ENCODE results near the gene MPRIP.

MPRIP gene

DNA sequence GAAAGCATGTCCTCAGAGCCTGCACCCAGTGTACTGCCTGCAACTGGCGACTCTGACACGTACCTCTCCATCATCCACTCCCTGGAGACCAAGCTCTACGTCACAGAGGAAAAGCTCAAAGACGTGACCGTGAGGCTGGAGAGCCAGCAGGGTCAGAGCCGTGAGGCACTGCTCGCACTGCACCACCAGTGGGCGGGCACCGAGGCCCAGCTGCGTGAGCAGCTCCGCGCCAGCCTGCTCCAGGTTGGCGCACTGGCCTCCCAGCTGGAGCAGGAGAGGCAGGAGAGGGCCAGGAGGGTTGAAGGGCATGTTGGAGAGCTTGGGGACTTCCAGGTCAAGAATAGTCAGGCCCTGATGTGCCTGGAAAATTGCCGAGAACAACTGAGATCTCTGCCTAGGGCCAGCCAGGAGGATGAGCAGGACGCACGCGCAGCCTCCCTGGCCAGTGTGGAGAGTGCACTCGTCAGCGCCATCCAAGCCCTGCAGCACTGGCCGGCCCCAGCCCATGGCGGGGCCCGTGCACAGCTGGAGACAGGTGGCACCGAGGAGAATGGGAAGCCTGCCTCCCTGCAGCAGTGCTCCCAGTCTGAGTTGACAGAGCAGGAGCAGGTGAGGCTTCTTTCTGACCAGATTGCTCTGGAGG is 123.5 kb downstream of the MPRIP start:
- H3K4me2 ChIP-seq (ENCODE audit: low read length) = no peak overlapping the region
- H4K5ac ChIP-seq (ENCODE audit: low read length) = no peak overlapping the region
- H3K27ac ChIP-seq (ENCODE audit: low read depth, low read length) = no peak overlapping the region
- DNase-seq = no peak
- H3K79me1 ChIP-seq (ENCODE audit: low read length) = no peaks in the 10 kb centered on the region
- no CpG with 5 or more reads among the region's 23 CpGs for WGBS (ENCODE audit: extremely low coverage, insufficient coverage, low lambda C conversion rate)
- H2BK5ac ChIP-seq (ENCODE audit: low read length) = no peak overlapping the region
- no peak overlapping the region for H3K4me3 ChIP-seq (ENCODE audit: low read length)
- no peak overlapping the region for H3K9ac ChIP-seq (ENCODE audit: low read length)
- H2BK15ac ChIP-seq (replicated peaks; ENCODE audit: low read depth) = no peak overlapping the region
- H4K8ac ChIP-seq (ENCODE audit: low read depth, low read length) = no peak overlapping the region
- H3K23ac ChIP-seq (ENCODE audit: low read length) = no peak overlapping the region
- no peak overlapping the region for H2BK120ac ChIP-seq (ENCODE audit: low read depth, low read length)
- no peaks in the 10 kb centered on the region for H3K4me1 ChIP-seq (ENCODE audit: control insufficient read depth, low read depth, low read length)
- no peak overlapping the region for H3K4ac ChIP-seq (ENCODE audit: low read depth, low read length)
- no peak overlapping the region for H3K18ac ChIP-seq (ENCODE audit: low read length)
- no peaks in the 10 kb centered on the region for H3K36me3 ChIP-seq (ENCODE audit: control insufficient read depth, insufficient read depth, low read length)
- H2AK5ac ChIP-seq (ENCODE audit: low read length) = no peak overlapping the region
- H3K27me3 ChIP-seq (ENCODE audit: insufficient read depth, low read length, poor library complexity) = no peaks in the 10 kb centered on the region
- no peaks in the 10 kb centered on the region for H3K79me2 ChIP-seq (ENCODE audit: control insufficient read depth, insufficient read depth, low read length)
- H3K56ac ChIP-seq (ENCODE audit: low read length) = no peak overlapping the region

DNA sequence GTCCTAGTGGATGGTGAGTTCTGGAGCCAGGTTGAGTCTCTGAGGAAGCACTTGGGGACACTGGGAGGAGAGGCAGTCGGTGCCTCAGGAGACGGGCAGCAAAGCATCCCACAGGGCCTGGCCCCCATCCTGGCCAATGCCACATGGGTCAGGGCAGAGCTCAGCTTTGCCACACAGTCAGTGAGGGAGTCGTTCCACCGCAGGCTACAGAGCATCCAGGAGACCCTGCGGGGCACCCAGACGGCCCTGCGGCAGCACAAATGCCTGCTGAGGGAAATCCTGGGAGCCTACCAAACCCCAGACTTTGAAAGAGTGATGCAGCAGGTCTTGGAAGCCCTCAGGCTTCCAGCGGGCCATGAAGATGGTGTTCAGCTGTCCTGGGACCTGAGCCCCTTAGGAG is 124.2 kb downstream of the MPRIP start:
- Histone ChIP-seq H3K4me1 (ENCODE audit: control insufficient read depth, low read depth, low read length) (no peaks in the 10 kb centered on the region), H4K8ac (ENCODE audit: low read depth, low read length) (no peak overlapping the region), H3K36me3 (ENCODE audit: control insufficient read depth, insufficient read depth, low read length) (no peaks in the 10 kb centered on the region), H3K18ac (ENCODE audit: low read length) (no peak overlapping the region), H3K9ac (ENCODE audit: low read length) (no peak overlapping the region), H3K4ac (ENCODE audit: low read depth, low read length) (no peak overlapping the region), H3K79me1 (ENCODE audit: low read length) (no peaks in the 10 kb centered on the region), H4K5ac (ENCODE audit: low read length) (no peak overlapping the region), H2BK5ac (ENCODE audit: low read length) (no peak overlapping the region), H2BK15ac (replicated peaks; ENCODE audit: low read depth) (no peak overlapping the region), H3K27ac (ENCODE audit: low read depth, low read length) (no peak overlapping the region), H2BK120ac (ENCODE audit: low read depth, low read length) (no peak overlapping the region), H3K56ac (ENCODE audit: low read length) (no peak overlapping the region), H3K23ac (ENCODE audit: low read length) (no peak overlapping the region), H3K4me3 (ENCODE audit: low read length) (no peak overlapping the region), H3K27me3 (ENCODE audit: insufficient read depth, low read length, poor library complexity) (no peaks in the 10 kb centered on the region), H2AK5ac (ENCODE audit: low read length) (no peak overlapping the region), H3K4me2 (ENCODE audit: low read length) (no peak overlapping the region), H3K79me2 (ENCODE audit: control insufficient read depth, insufficient read depth, low read length) (no peaks in the 10 kb centered on the region)
- no peak for DNase-seq
- WGBS (ENCODE audit: extremely low coverage, insufficient coverage, low lambda C conversion rate) = no CpG with 5 or more reads among the region's 8 CpGs

DNA sequence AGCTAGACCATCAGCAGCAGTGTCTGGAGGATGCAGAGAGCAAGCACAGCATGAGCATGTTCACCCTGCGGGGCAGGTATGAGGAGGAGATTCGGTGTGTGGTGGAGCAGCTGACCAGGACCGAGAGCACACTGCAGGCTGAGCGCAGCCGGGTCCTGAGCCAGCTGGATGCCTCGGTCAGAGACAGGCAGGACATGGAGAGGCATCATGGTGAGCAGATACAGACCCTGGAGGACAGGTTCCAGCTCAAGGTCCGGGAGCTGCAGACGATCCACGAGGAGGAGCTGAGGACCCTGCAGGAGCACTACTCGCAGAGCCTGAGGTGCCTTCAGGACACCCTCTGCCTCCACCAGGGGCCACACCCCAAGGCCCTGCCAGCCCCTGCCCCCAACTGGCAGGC is 125.1 kb downstream of the MPRIP start:
- Histone ChIP-seq H3K36me3 (ENCODE audit: control insufficient read depth, insufficient read depth, low read length) (peaks cover 1% of the 10 kb centered on the region), H2AK5ac (ENCODE audit: low read length) (no peak overlapping the region)

DNA sequence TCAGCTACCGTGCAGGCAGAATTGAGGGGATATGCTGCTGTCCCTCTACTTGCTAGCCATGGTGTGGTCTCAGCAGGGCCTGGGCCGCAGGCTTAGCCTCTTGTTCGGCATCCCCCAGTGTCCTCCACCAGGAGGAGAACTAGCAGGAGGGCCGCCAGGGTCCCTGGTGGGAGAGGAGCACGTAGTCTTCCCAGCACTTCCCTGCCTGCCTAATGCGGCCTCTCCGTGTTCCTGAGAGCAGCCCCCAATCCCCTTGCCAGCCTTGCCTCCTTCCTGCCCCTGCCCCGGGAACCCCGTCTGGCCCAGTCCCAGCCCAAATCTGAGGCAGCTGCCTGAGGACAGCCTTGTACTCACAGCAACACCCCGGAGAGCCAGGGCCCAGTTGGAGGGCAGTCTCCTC is 125.7 kb downstream of the MPRIP start:
- no CpG with 5 or more reads among the region's 10 CpGs for WGBS (ENCODE audit: extremely low coverage, insufficient coverage, low lambda C conversion rate)
- Histone ChIP-seq H3K4me2 (ENCODE audit: low read length) (no peak overlapping the region), H3K27ac (ENCODE audit: low read depth, low read length) (no peak overlapping the region), H3K27me3 (ENCODE audit: insufficient read depth, low read length, poor library complexity) (no peaks in the 10 kb centered on the region), H3K18ac (ENCODE audit: low read length) (no peak overlapping the region), H2AK5ac (ENCODE audit: low read length) (no peak overlapping the region), H3K4ac (ENCODE audit: low read depth, low read length) (no peak overlapping the region), H2BK120ac (ENCODE audit: low read depth, low read length) (no peak overlapping the region), H3K23ac (ENCODE audit: low read length) (no peak overlapping the region), H3K36me3 (ENCODE audit: control insufficient read depth, insufficient read depth, low read length) (peaks cover 1% of the 10 kb centered on the region), H3K79me2 (ENCODE audit: control insufficient read depth, insufficient read depth, low read length) (no peaks in the 10 kb centered on the region), H4K5ac (ENCODE audit: low read length) (no peak overlapping the region), H2BK15ac (replicated peaks; ENCODE audit: low read depth) (no peak overlapping the region), H3K4me3 (ENCODE audit: low read length) (no peak overlapping the region), H3K9ac (ENCODE audit: low read length) (no peak overlapping the region), H3K56ac (ENCODE audit: low read length) (no peak overlapping the region), H2BK5ac (ENCODE audit: low read length) (no peak overlapping the region), H3K79me1 (ENCODE audit: low read length) (no peaks in the 10 kb centered on the region), H3K4me1 (ENCODE audit: control insufficient read depth, low read depth, low read length) (no peaks in the 10 kb centered on the region), H4K8ac (ENCODE audit: low read depth, low read length) (no peak overlapping the region)
- no peak for DNase-seq

More for the DNA sequence above, 125.1 kb downstream of the MPRIP start:
- Histone ChIP-seq H3K4ac (ENCODE audit: low read depth, low read length) (no peak overlapping the region), H3K27ac (ENCODE audit: low read depth, low read length) (no peak overlapping the region), H3K4me1 (ENCODE audit: control insufficient read depth, low read depth, low read length) (no peaks in the 10 kb centered on the region), H2BK5ac (ENCODE audit: low read length) (no peak overlapping the region), H3K23ac (ENCODE audit: low read length) (no peak overlapping the region), H3K9ac (ENCODE audit: low read length) (no peak overlapping the region), H3K27me3 (ENCODE audit: insufficient read depth, low read length, poor library complexity) (no peaks in the 10 kb centered on the region), H3K4me3 (ENCODE audit: low read length) (no peak overlapping the region), H2BK15ac (replicated peaks; ENCODE audit: low read depth) (no peak overlapping the region), H3K79me1 (ENCODE audit: low read length) (no peaks in the 10 kb centered on the region), H3K79me2 (ENCODE audit: control insufficient read depth, insufficient read depth, low read length) (no peaks in the 10 kb centered on the region), H4K8ac (ENCODE audit: low read depth, low read length) (no peak overlapping the region), H3K4me2 (ENCODE audit: low read length) (no peak overlapping the region), H2BK120ac (ENCODE audit: low read depth, low read length) (no peak overlapping the region), H3K18ac (ENCODE audit: low read length) (no peak overlapping the region), H4K5ac (ENCODE audit: low read length) (no peak overlapping the region), H3K56ac (ENCODE audit: low read length) (no peak overlapping the region)
- no CpG with 5 or more reads among the region's 10 CpGs for whole genome bisulfite sequencing (ENCODE audit: extremely low coverage, insufficient coverage, low lambda C conversion rate)
- no peak for DNase-seq

DNA sequence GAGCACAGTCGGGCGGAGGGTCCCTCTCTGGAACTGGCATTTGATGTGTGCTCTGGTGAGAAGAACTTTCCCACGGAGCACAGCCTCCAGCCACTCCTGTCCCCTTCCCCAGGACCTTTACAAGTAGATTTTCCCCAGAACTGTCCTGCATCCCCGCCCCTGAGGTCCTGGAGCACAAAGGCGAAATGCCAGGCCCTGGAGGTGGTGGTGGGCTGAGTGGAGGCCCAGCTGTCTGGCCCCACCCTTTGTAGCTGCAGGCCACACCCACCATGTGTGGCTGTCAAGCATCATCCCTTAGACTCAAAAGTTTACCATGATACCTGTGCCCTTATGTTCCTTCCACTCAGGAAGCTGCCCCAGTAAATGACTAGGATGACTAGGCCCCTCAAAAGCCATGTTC is 126.1 kb downstream of the MPRIP start:
- Histone ChIP-seq H2BK5ac (ENCODE audit: low read length) (no peak overlapping the region), H3K23ac (ENCODE audit: low read length) (no peak overlapping the region), H3K9ac (ENCODE audit: low read length) (no peak overlapping the region), H2AK5ac (ENCODE audit: low read length) (no peak overlapping the region), H3K4me2 (ENCODE audit: low read length) (no peak overlapping the region), H2BK15ac (replicated peaks; ENCODE audit: low read depth) (no peak overlapping the region), H3K4me3 (ENCODE audit: low read length) (no peak overlapping the region), H3K36me3 (ENCODE audit: control insufficient read depth, insufficient read depth, low read length) (peaks cover 3% of the 10 kb centered on the region), H3K56ac (ENCODE audit: low read length) (no peak overlapping the region), H3K4ac (ENCODE audit: low read depth, low read length) (no peak overlapping the region), H3K27me3 (ENCODE audit: insufficient read depth, low read length, poor library complexity) (no peaks in the 10 kb centered on the region), H3K79me2 (ENCODE audit: control insufficient read depth, insufficient read depth, low read length) (no peaks in the 10 kb centered on the region), H3K18ac (ENCODE audit: low read length) (no peak overlapping the region), H3K4me1 (ENCODE audit: control insufficient read depth, low read depth, low read length) (no peaks in the 10 kb centered on the region), H4K8ac (ENCODE audit: low read depth, low read length) (no peak overlapping the region), H3K79me1 (ENCODE audit: low read length) (no peaks in the 10 kb centered on the region), H2BK120ac (ENCODE audit: low read depth, low read length) (no peak overlapping the region), H4K5ac (ENCODE audit: low read length) (no peak overlapping the region), H3K27ac (ENCODE audit: low read depth, low read length) (no peak overlapping the region)
- DNase-seq = no peak
- WGBS (ENCODE audit: extremely low coverage, insufficient coverage, low lambda C conversion rate) = no CpG with 5 or more reads among the region's 5 CpGs

DNA sequence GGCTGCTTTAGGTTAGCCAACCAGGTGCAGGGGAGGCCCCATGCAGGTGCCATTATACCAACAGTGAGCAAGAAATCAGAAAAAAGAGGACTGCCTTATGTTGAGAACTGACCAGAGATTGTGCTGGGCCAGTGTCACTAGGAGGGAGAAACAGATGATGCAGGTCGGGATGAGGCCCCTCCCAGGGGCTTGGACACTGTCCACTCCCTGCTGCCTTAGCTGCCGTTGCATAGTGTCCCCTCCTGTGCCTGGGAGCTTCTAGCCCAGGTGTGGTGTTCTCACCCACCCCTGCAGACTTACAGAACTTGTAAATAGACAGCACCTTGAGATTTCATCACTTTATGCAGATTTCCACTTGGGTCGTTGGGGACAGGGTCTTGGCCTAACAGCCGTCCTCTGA is 127.1 kb downstream of the MPRIP start:
- Histone ChIP-seq H3K4me1 (ENCODE audit: control insufficient read depth, low read depth, low read length) (no peaks in the 10 kb centered on the region), H2BK5ac (ENCODE audit: low read length) (no peak overlapping the region), H2AK5ac (ENCODE audit: low read length) (no peak overlapping the region), H3K79me1 (ENCODE audit: low read length) (no peaks in the 10 kb centered on the region), H2BK15ac (replicated peaks; ENCODE audit: low read depth) (no peak overlapping the region), H3K27me3 (ENCODE audit: insufficient read depth, low read length, poor library complexity) (no peaks in the 10 kb centered on the region), H3K4me2 (ENCODE audit: low read length) (no peak overlapping the region), H3K56ac (ENCODE audit: low read length) (no peak overlapping the region), H3K36me3 (ENCODE audit: control insufficient read depth, insufficient read depth, low read length) (peaks cover 10% of the 10 kb centered on the region), H3K9ac (ENCODE audit: low read length) (no peak overlapping the region), H3K79me2 (ENCODE audit: control insufficient read depth, insufficient read depth, low read length) (no peaks in the 10 kb centered on the region), H3K4ac (ENCODE audit: low read depth, low read length) (no peak overlapping the region), H4K5ac (ENCODE audit: low read length) (no peak overlapping the region), H3K4me3 (ENCODE audit: low read length) (no peak overlapping the region), H3K23ac (ENCODE audit: low read length) (no peak overlapping the region), H4K8ac (ENCODE audit: low read depth, low read length) (no peak overlapping the region), H3K18ac (ENCODE audit: low read length) (no peak overlapping the region), H3K27ac (ENCODE audit: low read depth, low read length) (no peak overlapping the region), H2BK120ac (ENCODE audit: low read depth, low read length) (no peak overlapping the region)
- DNase-seq = no peak
- no CpG with 5 or more reads among the region's 4 CpGs for WGBS (ENCODE audit: extremely low coverage, insufficient coverage, low lambda C conversion rate)
